HT-29 (cell line): ENCODE results near the gene FSHR. TPM values are rescaled to one million over a fixed set of nuclear protein-coding genes. Genes with fewer than 3 reads are reported as not detected.

ENCODE experiments used
- DNase-seq: peaks from one replicate; pipeline ENCODE4 v3.0.0-alpha.2; 2015; ENCODE audit warnings: low spot score
- total RNA-seq: library from RNA; depleted of rRNA; stranded (reverse); fragments of >200 nt; shearing (Covaris generic); gene quantifications from 2 replicates; pipeline ENCODE4 v1.2.3, GENCODE V29; 2014; rRNA removed

Gene FSHR
- total RNA-seq, result not detected in 2 replicates

DNA sequence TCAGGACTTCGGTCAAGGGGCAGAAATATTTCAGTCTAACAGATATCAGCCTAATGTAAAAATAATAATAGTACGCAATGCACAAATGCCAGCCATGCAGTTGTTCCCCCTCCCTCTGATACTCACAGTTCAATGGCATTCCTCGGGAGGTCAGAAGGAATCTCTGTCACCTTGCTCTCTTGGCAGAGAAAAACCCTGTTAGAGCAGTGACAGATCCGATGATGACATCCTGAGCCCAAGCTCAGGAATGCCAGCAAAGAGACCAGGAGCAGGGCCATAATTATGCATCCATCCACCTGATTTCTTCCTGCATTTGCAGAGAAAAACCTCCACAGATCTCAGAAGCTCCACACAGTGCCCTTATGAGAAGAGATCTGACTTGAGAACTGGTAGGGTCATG lies at the start of gene FSHR:
Gene FSHR, minus strand, starts transcription at position 376 of the 400 bp plus-strand sequence. Its CDS starts 98 bp downstream, at position 278.
- DNase-seq, result no peak

DNA sequence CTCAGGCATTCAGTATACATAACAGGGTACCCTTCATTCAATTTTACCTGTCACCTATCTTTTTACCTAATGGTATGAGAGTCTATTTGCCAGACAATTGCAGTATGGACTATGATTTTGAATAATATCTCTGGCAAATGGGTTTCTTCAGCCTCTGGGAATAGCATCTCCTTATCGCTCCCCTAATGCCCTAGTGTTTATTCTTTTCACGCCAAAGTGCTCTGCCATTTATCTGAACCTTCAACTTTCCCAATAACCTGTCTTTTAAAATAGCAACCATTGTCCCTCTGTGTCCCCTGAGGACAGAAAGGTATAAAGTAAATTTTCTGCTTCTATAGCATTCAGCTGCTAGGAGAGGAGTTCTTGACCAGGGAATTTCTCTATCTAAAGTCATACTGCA lies 45.0 kb upstream of the FSHR start:
- DNase-seq, result no peak

- no peak for DNase-seq
Measured at GRCh38 chr2:49194701-49195100, 40.4 kb upstream of the FSHR start.

GRCh38 chr2:49192036-49192435 lies 37.7 kb upstream of the FSHR start:
- DNase-seq, result no peak

DNA sequence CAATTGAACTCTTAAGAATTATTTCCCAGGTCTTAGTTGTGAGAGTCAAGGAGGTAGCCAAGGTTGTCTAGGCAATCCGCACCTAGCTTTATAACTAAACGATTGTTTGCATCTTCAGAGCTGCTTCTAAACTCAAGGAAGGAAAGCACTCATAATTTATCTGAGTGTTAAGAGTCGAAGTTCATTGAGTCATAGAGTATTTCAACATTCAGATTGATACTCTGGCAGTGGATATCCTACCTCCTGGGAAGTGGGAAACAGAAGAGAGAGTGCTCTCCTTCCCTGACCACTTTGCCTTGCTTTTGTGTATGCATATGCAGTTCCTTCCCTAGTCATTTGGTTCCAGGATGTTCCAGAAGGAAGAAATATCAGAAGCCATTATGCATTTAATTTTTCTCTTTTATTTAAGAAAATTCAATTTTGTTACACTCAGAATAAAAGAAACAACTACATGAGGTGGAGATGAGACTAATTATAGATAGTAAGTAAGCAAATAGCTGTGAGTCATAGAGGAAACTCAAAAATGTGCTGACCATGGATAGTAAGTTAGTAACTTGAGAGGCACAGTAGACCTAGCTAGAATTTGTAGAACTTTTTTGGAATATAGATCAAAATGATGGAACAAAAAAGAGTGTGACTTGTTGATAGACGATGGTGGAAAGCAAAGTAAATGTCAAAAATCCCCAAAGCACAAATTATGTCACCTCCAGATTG lies 35.4 kb upstream of the FSHR start:
- no peak for DNase-seq

DNA sequence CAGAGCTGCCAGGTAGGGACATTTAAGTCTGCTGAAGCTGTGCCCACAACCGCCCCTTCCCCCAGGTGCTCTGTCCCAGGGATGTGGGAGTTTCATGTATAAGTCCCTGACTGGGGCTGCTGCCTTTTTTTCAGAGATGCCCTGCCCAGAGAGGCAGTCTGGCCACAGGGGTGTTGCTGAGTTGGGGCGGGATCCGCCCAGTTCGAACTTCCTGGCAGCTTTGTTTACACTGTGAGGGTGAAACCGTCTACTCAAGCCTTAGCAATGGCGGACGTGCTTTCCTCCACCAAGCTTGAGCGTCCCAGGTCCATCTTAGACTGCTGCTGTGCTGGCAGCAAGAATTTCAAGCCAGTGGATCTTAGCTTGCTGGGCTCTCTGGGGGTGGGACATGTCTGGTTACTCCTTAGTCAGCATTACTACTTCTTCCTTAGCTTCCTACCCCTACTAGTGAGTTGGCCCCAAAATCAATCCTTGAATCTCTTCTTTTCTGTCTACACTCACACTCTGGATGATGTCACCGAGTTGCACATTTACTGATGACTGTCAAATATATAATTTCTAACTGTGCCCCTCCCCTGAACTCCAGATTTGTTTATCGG lies 31.8 kb upstream of the FSHR start:
- no peak for DNase-seq

DNA sequence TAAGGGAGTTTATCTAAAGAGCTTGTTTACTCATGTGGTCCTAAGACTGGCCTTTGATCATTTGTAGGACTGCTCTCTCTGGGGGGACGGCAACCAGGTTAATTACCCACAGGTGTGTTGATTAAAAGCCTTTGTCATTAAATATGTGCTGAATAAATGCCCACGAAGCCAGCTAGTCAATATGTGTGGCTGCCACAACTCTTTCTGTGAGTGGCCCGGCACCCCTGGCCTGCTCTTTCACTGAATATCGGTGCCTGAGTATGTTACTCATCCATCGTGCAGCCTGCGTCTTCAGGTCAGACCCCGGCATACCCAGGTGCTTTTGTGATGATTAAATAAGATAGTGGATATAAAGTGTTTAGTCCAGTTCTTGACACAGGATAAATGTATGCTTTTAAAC lies 24.3 kb upstream of the FSHR start:
- DNase-seq, result no peak

DNA sequence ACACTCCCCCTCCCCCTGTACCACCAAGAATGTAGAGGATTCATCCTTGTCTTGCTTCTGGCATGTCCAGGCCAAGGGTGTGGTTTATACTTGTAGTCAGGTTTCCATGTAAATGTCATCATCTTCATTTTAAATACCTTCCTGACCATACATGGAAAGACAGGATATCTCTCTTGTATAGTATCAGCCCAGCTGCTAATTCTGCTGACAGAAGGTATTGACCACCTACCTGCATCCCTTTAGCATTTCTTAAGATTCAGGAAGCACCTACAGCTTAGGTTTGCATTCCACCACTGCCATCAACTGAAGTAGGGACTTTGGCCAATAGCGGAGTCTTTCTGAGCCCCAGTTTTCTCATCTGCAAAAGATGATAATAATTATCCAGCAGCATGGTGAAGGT lies 22.9 kb upstream of the FSHR start:
- DNase-seq, result no peak

- DNase-seq, result no peak
Measured at GRCh38 chr2:49175831-49176230, 21.5 kb upstream of the FSHR start.

DNA sequence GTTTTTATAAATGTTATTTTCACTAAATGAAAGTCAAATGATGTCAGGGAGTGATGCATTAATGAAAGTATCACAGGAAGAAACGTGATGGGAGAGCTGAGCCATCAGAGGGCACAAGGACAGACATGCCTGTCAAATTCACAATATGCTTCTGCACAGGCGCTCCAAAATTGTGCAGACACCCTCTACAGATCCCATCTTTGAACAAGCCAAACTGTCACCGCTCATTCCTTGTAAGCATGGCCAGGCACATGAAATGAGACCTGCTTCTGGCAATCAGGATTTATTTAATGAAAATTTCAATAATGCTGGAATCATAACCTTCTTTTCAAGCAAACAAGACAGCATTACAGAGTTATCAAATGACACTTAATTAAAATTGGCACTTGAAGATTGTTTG lies 20.4 kb upstream of the FSHR start:
- DNase-seq, result no peak

DNA sequence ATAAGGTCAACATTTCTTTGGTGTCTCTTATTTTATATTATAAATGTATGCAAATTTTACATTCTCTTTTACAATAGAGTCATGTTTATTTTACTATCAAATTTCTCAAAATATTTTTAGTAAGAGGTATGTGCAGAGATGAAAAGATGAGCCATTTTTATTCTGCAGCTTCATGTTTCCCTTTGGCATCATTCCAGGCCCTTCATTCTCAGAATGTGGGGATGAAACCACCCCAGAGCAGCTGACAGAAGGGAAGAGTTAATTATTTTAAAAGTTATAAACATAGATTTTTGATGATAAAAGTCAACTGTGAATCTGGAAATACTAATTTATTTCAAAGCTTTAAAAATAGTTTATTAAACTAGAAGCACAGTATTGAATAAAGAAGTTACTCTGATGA lies 12.8 kb upstream of the FSHR start:
- no peak for DNase-seq

DNA sequence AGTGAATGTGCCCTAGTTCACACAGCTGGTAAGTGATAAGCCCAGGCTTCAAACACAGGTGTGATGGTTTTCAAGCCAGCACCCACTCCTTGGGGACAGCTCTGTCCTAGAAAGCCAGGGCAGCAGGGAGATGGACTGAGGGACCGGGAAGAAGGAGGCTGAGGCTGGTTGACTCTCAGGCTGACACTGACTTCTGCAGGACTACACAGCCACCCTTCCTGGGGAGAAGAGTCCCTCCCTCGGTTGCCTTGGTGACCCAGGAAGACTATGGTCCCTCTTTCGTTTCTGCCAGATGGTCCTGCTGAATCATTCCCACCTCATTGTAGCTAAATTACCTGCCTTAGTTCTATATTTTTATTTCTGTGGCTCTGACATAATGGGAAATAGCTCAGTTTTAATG lies 11.3 kb upstream of the FSHR start:
- DNase-seq, result no peak

GRCh38 chr2:49164729-49165128 lies 10.4 kb upstream of the FSHR start:
- DNase-seq, result no peak

DNA sequence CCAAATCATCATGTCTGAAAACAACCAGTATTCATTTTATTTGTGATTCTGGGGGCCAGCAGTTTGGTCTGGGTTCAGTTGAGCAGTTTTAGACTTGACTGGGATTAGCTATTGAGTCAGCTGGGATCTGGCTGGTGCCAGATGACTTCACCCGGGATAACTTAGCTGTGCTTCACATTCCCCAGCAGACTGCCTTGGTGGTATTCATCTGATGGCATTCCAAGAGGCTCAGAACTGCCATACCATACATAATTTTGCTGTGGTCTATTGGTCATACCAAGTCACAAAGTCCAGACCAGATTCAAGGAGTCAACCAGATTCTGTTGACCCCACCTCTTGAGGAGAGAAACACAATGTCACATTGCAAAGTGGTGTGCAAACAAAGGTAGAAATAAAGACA lies 7.8 kb upstream of the FSHR start:
- DNase-seq, result no peak

DNA sequence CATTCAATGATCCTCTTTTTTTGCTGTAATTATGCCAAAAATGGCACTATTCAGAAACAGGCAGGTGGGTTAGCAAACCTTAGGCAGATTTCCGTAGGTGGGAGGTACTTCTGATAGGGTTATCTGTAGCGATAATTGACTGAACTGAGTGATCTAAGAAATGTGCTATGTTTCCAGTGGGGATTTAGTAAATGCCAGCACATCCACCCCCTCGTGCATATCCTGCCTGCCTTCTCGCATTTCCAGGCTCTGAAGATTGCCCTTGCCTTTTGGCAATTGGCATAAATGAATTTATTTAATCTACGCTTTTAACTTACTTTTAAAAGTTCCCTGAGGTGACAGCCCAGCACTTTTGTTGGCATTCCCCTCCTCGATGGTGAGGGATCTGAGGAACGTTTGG lies 576 bp upstream of the FSHR start:
- DNase-seq, result no peak

DNA sequence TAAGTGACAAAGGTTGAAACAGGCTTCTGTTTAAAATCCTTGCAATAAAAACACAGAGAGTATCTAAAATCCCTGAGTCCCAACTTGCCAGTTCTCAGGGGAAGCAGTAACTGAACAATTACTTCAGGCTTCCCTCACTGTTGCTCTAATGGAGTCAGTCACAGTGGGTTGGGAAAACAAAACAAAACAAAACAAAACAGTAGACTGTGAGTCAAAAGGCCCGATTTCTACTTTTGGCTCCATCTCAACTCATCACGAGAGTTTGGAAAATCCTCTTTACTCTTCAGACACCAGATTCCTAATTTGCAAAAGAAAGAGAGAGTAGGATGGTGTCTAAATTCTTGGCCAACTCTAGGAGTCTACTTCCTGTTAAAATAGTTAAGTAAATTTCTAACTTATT lies 1.1 kb downstream of the FSHR start:
- no peak for DNase-seq

GRCh38 chr2:49152824-49153223 lies 1.5 kb downstream of the FSHR start:
- DNase-seq, result no peak

DNA sequence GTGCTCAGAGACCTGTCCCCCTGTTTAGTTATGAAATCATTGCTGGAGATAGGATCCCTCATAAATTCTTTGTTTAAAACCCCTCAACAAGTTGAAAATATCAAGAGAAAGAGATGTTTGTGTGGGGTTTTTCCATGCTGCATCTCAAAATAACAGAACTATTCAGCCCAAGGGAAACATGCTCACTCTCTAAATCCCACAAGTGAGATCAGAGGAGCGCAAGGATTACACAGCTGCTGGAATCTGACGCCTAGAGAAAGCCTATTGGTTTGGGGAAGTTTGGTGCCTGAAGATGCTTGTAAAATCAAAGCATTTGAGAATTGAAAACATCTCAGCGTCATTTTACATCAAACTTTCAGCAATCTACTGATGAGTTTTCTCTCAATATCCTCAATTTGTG lies 7.9 kb downstream of the FSHR start:
- DNase-seq, result no peak

DNA sequence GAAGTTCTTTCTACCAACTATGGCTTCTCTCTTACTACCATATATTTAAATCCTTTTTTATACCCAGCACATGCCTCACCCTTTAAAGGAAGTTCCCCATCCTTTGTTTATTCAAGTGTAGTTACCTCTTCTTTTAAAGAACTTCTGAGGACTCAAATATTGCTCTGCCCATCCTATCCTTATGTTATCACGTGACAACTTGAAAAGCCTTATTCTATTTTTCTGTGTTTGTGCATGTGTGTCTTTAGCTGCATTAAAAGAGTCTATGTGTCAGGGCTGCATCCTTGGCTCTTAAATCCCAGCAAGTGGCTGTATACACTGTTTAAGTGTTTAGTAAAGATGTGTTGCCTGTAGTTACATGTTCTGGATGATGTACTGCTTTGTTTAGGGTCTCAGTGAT lies 22.5 kb downstream of the FSHR start:
- DNase-seq, result no peak

DNA sequence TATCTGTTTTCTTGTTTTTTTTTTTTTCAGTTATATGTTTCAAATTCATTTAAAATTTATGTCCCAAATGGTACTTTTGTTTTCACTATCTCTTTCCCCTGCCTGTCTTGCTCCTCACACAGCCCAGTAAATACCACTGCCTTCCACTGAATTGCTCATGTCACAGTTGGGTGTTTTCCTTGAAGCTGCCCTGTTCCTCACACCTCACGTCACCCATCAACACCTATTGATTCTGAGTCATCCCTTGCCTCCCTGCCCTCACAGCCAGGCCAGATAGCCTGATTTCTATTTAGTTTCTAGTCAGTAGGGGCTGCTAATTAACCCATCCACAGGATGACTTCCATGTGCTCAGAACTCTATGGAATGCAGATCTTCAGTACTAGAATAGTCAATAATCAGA lies 25.3 kb downstream of the FSHR start:
- DNase-seq, result no peak

DNA sequence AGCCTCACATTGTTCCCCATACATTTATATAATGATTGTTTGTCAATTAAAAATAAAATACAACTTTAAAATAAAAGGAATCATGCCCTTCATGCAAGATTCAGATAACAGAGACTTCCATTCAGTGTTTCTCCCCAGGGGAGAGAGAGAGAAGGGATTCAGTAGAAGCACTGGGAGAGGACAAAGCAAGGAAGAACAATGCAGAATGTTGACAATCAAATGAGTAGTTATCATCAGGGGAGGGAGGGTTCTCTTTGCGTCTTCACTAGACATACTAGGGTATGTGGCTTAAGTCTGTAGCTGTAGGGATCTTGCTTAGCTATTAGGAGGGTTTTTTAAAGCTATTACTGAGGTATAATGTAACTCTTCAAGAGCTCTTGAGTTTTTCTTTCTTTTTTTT lies 30.7 kb downstream of the FSHR start:
- no peak for DNase-seq

- DNase-seq, result no peak
Measured at GRCh38 chr2:49122107-49122506, 32.2 kb downstream of the FSHR start.

DNA sequence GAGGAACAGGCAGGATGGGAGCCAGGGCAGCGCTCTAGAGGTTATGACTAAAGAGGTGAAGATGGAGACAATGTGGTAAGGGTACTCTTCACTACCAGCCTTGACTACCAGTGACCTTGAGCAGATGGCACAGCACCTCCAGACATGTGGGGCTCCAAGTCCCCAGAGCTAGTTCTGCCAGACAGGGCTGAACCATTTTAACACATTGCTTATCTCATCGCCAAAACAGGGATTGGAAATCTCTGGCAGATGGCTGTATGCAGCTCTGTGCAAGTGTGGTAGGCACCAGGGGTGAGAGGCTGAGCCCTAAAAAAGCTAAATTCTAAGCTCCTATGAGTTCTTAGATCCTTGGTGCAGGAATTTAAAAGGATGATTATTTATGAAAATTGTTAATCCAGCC lies 41.3 kb downstream of the FSHR start:
- DNase-seq, result no peak

DNA sequence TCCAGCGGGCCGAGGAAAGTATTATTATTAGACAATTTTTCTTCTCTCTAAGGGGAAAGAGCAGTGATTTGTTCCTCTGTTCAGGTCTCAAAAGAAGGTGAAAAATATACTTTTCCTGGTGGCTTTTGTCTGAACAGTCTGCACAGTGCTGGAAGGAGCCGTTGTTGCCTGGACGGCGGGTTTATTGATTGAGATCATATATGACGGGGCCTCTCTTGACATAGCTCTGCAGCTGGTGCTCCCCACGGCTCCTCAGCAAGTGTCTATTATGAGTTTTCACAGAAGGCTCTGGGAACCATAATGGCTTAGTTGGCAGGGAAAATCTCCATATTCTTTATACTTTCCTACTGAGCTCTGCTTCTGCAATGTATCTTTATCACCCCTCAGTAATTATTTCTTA lies 42.9 kb downstream of the FSHR start:
- no peak for DNase-seq
